HepG2 (cell line): ENCODE data around the gene GPLD1. TPM values are rescaled to one million over a fixed set of nuclear protein-coding genes. Genes with fewer than 3 reads are reported as not detected.
A peak's percentile ranks its signal among the peaks of the same experiment; 100 is the strongest.

Experiments
- BRF2 ChIP-seq: sonication (generic); formaldehyde crosslinking; IDR thresholded peaks from 2 replicates; pipeline ENCODE4 v1.8.1; 2022; ENCODE audit warnings: mild to moderate bottlenecking, missing genetic modification reagents
- ESRRA ChIP-seq: sonication (generic); formaldehyde crosslinking; IDR thresholded peaks from 2 replicates; pipeline ENCODE4 v1.5.1; 2020; ENCODE audit warnings: mild to moderate bottlenecking, low read depth, missing genetic modification reagents
- FOXO1 ChIP-seq: sonication (generic); formaldehyde crosslinking; IDR thresholded peaks from 2 replicates; pipeline ENCODE4 v1.4.0; 2020; ENCODE audit warnings: missing genetic modification reagents
- HDAC6 ChIP-seq: fragments of 200-600 bp; sonication (generic); IDR thresholded peaks from 2 replicates; pipeline ENCODE4 v1.7.0; 2017; ENCODE audit warnings: mild to moderate bottlenecking, antibody characterized with exemption, low read length, low read depth
- HINFP ChIP-seq: sonication (generic); formaldehyde crosslinking; IDR thresholded peaks from 2 replicates; pipeline ENCODE4 v1.4.0; 2020; ENCODE audit warnings: low read depth, mild to moderate bottlenecking, missing genetic modification reagents
- PHF21A ChIP-seq: sonication (generic); formaldehyde crosslinking; IDR thresholded peaks from 2 replicates; pipeline ENCODE4 v1.5.0; 2020; ENCODE audit warnings: mild to moderate bottlenecking, missing genetic modification reagents
- PLRG1 ChIP-seq: fragments of 450-650 bp; conservative IDR thresholded peaks from 2 replicates; pipeline ENCODE4 v1.6.1; 2016
- PRPF4 ChIP-seq: fragments of 200-400 bp; formaldehyde crosslinking; IDR thresholded peaks from 2 replicates; pipeline ENCODE4 v1.6.1; 2016; ENCODE audit warnings: low read length, low read depth; ENCODE audit not compliant: poor library complexity, severe bottlenecking
- RFXAP ChIP-seq: sonication (generic); formaldehyde crosslinking; IDR thresholded peaks from 2 replicates; pipeline ENCODE4 v1.4.0; 2020; ENCODE audit warnings: missing genetic modification reagents, borderline replicate concordance
- TOPORS ChIP-seq: sonication (generic); formaldehyde crosslinking; IDR thresholded peaks from 2 replicates; pipeline ENCODE4 v1.8.0; 2023; ENCODE audit warnings: mild to moderate bottlenecking, missing genetic modification reagents
- ZBTB20 ChIP-seq: sonication (generic); formaldehyde crosslinking; IDR thresholded peaks from 2 replicates; pipeline ENCODE4 v1.8.1; 2023; ENCODE audit warnings: missing genetic modification reagents, low read depth, mild to moderate bottlenecking, borderline replicate concordance
- ZMYM3 ChIP-seq: sonication (generic); formaldehyde crosslinking; IDR thresholded peaks from 2 replicates; pipeline ENCODE4 v1.5.1; 2020; ENCODE audit warnings: mild to moderate bottlenecking, missing genetic modification reagents
- ZNF138 ChIP-seq: sonication (generic); formaldehyde crosslinking; IDR thresholded peaks from 2 replicates; pipeline ENCODE4 v1.5.0; 2020; ENCODE audit warnings: mild to moderate bottlenecking, low read depth, missing genetic modification reagents
- ZNF614 ChIP-seq: IDR thresholded peaks from 2 replicates; pipeline ENCODE4 v1.6.1; 2018; ENCODE audit warnings: missing biosample characterization, missing genetic modification reagents, inconsistent platforms, borderline replicate concordance
- ZNF768 ChIP-seq: sonication (generic); formaldehyde crosslinking; IDR thresholded peaks from 2 replicates; pipeline ENCODE4 v1.4.0; 2020; ENCODE audit warnings: missing genetic modification reagents
- ZNF784 ChIP-seq: sonication (generic); formaldehyde crosslinking; IDR thresholded peaks from 2 replicates; pipeline ENCODE4 v1.5.1; 2020; ENCODE audit warnings: missing genetic modification reagents, mild to moderate bottlenecking, borderline replicate concordance
- ZNF83 ChIP-seq: sonication (generic); formaldehyde crosslinking; IDR thresholded peaks from 2 replicates; pipeline ENCODE4 v1.4.0; 2020; ENCODE audit warnings: missing genetic modification reagents, mild to moderate bottlenecking, borderline replicate concordance
- polyA plus RNA-seq, 8 experiments: library from polyadenylated mRNA; depleted of rRNA in 3 of 8; stranded (reverse) in 7 of 8; unstranded in 1 of 8; fragments of >200 nt; fragmentation: Illumina TruSeq in 4 of 8; extraction: Trizol in 4 of 8; gene quantifications; 2 replicates each; pipeline versions ENCODE4 v1.2.1 to v1.2.3, GENCODE V29; 2011 to 2016; ENCODE audit warnings: low read depth in 4 of 8, missing spikeins in 1 of 8, mixed read lengths in 1 of 8; ENCODE audit not compliant: insufficient read depth in 1 of 8
- total RNA-seq, 5 experiments: library from RNA; depleted of rRNA; stranded (reverse); fragments of >200 nt; fragmentation: Illumina TruSeq; extraction: Trizol; gene quantifications; 2 replicates each; pipeline ENCODE4 v1.2.3, GENCODE V29; 2016; ENCODE audit warnings: low read depth in 1 of 5
- TF ChIP-seq, protein P1 (sequence below): IDR thresholded peaks from 2 replicates; pipeline ENCODE4 v1.6.1; 2016; ENCODE audit warnings: low read depth, control low read depth

The GPLD1 gene
- total and polyA plus RNA-seq, 2 of the 13 experiments (the other 11 are each of a cell fraction or from before 2014, with no cell fraction given) = 6.2 to 7.6 TPM

DNA sequence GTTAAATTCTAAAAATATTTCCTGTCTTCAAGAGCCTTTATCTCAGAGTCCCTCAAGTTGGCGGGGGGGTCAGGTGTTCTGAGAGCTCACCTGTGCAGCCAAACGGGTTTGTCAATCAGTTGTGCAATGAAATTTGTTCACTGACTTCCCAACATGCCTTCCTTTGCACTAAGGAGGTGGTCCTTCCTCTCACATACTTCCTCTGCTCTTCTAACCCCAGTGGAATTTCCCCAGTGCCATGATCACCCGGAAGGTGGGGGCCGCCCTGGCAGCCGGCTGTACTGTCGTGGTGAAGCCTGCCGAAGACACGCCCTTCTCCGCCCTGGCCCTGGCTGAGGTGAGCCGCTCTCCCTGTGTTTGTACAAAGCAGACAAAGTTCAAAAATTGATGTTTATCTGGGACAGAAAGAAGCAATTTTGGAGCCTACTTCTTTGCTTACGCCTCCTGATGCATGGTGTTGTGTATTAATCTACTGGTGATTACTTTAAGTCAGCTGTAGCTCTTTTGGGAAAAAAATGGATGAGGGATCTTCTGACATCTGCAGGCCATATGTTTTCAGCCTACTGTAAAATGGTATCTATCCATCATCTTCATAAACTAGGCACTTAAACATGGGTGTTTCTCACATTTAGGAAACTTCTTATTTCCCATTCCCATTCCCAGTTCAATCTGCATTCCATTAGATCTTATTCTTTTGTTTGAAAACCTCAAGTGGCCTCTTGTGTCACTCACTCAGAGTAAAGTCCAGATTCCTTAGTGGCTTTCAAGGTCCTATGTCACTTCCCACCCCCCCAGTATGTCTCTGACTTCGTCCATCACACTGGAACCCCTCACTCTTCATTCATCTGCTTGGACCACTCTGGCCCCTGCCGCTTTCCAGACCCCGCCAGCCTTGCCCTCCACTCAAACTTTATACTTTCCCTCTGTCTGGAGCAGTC lies 15.5 kb upstream of the GPLD1 start (continued):
- TF ChIP-seq BRF2 (CRISPR knock-in tag) (no peak), FOXO1 (CRISPR knock-in tag) (peak; percentile 85), PLRG1 (no peak), ESRRA (CRISPR knock-in tag) (no peak), RFXAP (CRISPR knock-in tag) (no peak), ZNF83 (CRISPR knock-in tag) (no peak), TOPORS (no peak), PHF21A (peak; percentile 82), HDAC6 (no peak), ZMYM3 (CRISPR knock-in tag) (no peak), ZNF614 (CRISPR knock-in tag) (peak; percentile 83; the same call in 1 of the 2 replicates), ZNF784 (CRISPR knock-in tag) (no peak), HINFP (CRISPR knock-in tag) (no peak), ZBTB20 (CRISPR knock-in tag) (no peak), ZNF138 (CRISPR knock-in tag) (no peak), PRPF4 (no peak), ZNF768 (CRISPR knock-in tag) (peak; percentile 44; the same call in 1 of the 2 replicates)
- TF ChIP-seq, protein P1, sequence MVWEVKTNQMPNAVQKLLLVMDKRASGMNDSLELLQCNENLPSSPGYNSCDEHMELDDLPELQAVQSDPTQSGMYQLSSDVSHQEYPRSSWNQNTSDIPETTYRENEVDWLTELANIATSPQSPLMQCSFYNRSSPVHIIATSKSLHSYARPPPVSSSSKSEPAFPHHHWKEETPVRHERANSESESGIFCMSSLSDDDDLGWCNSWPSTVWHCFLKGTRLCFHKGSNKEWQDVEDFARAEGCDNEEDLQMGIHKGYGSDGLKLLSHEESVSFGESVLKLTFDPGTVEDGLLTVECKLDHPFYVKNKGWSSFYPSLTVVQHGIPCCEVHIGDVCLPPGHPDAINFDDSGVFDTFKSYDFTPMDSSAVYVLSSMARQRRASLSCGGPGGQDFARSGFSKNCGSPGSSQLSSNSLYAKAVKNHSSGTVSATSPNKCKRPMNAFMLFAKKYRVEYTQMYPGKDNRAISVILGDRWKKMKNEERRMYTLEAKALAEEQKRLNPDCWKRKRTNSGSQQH = peak; percentile 22; the same call in 1 of the 2 replicates
